Activated CD8-positive, alpha-beta T cell treated with anti-CD3 and anti-CD28 coated beads for 36 hours (primary cell): ENCODE data around the gene NCK2. TPM values are rescaled to one million over a fixed set of nuclear protein-coding genes. Genes with fewer than 3 reads are reported as not detected.

Experiments
- ATAC-seq: fragments of 200-7000 bp; cut with Tn5 transposase; one replicate; pipeline ENCODE4 v1.10.0; 2021; ENCODE audit warnings: mild to moderate bottlenecking, moderate library complexity
- CTCF ChIA-PET: fragments of 350-600 bp; sonication (Branson Sonifier 250); formaldehyde crosslinking; loops from one replicate; lab custom pipeline; 2021; ENCODE audit warnings: antibody characterized with exemption; lab: Charles Lee
- POLR2A ChIA-PET: fragments of 350-600 bp; sonication (Branson Sonifier 250); formaldehyde crosslinking; loops from one replicate; lab custom pipeline; 2021; ENCODE audit warnings: antibody characterized with exemption; lab: Charles Lee
- DNase-seq: peaks from one replicate; pipeline ENCODE4 v3.0.0-alpha.2; 2020
- H3K27ac Mint-ChIP-seq: one replicate; pipeline ENCODE4 v1.8.0; 2021; ENCODE audit warnings: mild to moderate bottlenecking, mixed read lengths
- H3K27me3 Mint-ChIP-seq: one replicate; pipeline ENCODE4 v1.8.0; 2021; ENCODE audit warnings: mixed read lengths
- H3K36me3 Mint-ChIP-seq: one replicate; pipeline ENCODE4 v1.8.0; 2021; ENCODE audit warnings: low read depth, mixed read lengths
- H3K4me1 Mint-ChIP-seq: one replicate; pipeline ENCODE4 v1.8.0; 2021; ENCODE audit warnings: low read depth, mixed read lengths
- H3K4me3 Mint-ChIP-seq: one replicate; pipeline ENCODE4 v1.8.0; 2021; ENCODE audit warnings: mild to moderate bottlenecking, moderate library complexity, mixed read lengths
- H3K9me3 Mint-ChIP-seq: one replicate; pipeline ENCODE4 v1.8.0; 2021; ENCODE audit warnings: mixed read lengths
- intact Hi-C: fragments of 100-400 bp; cut with micrococcal nuclease; formaldehyde crosslinking; loops from one replicate; pipeline ENCODE4 v1.10.0; 2022
- total RNA-seq, 2 experiments: library from RNA; stranded (reverse); gene quantifications; one replicate each; pipeline ENCODE4 v1.2.3, GENCODE V29; 2021
- TF ChIP-seq, protein P1 (sequence below): fragments of 200-600 bp; IDR thresholded peaks from one replicate; pipeline ENCODE4 v1.8.0; 2022; ENCODE audit warnings: antibody characterized with exemption, mild to moderate bottlenecking

The NCK2 gene
- total RNA-seq, 2 experiments from 2014 or later: 68.3 to 69.7 TPM

DNA sequence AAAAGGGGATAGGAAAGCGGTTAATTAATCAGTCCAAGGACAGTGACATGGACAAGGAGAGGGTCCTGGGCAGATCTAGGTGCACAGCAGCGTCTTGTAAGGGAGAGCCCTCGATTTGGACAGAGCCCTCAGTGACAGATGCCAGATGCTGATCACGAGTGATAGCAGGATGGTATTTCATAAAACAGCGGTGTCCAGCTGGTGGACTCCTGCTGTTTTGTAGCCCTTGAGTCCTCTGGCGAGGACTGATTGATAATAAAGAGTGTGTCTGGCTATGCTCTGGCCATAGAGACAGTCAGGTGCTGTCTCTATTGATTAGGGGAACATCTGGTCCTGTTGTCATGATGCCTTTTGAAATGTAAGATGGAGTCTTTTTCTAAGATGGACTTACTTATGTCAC, 180.7 kb downstream of the NCK2 start:
- intact Hi-C loops: loop anchor here (5.0 kb wide), 2 partner anchors 48 to 128 kb away; no protein-coding TSS in a partner anchor
- CTCF ChIA-PET: interaction anchor here (3.6 kb wide), 1 partner anchor 9 kb away, joined by 14 read pairs; no protein-coding TSS in a partner anchor

DNA sequence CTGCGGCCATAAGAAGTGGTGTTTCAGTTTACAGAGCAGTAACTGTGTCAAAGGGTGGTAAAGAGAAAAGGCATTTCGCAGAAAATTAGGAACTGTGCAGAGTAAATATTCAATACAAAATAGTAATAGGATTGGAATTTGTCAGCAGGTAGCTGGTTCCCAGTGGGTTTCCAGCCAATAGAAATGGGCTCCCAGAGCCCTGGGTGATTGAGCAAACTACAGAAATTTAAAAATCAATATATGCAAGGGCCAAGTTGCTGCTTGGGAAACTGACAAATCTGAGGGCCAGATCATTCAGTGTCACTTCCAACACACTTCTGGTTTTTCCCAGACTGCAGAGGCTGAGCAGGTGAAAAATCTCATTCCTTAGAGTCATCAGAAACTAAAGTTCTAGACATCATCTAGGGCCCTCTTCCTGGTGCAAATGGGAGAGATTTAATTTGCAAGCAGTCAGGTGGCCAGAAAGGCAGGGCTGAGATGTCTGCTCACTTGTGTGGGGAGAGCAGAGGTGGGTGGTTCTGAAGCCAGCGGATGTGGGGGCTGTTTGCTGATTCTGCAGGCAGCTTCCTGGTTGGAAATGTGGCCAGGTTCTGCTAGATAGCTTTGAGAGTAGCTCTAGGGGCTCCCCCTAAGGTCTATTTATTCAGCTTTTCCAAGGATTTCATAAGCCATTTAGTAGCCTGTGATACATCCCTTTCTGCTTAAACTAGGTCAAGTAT, 182.4 kb downstream of the NCK2 start:
- TF ChIP-seq, protein P1, sequence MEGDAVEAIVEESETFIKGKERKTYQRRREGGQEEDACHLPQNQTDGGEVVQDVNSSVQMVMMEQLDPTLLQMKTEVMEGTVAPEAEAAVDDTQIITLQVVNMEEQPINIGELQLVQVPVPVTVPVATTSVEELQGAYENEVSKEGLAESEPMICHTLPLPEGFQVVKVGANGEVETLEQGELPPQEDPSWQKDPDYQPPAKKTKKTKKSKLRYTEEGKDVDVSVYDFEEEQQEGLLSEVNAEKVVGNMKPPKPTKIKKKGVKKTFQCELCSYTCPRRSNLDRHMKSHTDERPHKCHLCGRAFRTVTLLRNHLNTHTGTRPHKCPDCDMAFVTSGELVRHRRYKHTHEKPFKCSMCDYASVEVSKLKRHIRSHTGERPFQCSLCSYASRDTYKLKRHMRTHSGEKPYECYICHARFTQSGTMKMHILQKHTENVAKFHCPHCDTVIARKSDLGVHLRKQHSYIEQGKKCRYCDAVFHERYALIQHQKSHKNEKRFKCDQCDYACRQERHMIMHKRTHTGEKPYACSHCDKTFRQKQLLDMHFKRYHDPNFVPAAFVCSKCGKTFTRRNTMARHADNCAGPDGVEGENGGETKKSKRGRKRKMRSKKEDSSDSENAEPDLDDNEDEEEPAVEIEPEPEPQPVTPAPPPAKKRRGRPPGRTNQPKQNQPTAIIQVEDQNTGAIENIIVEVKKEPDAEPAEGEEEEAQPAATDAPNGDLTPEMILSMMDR: no peak
- H3K4me1 Mint-ChIP-seq: peaks cover 70% of the 10 kb centered on the region
- intact Hi-C loops: loop anchor here (5.0 kb wide), 2 partner anchors 50 to 130 kb away; no protein-coding TSS in a partner anchor
- H3K9me3 Mint-ChIP-seq: peaks cover 5% of the 10 kb centered on the region
- H3K36me3 Mint-ChIP-seq: peaks cover 3% of the 10 kb centered on the region
- H3K4me3 Mint-ChIP-seq: no peak overlapping the region
- ATAC-seq (peak; percentile 84), DNase-seq (peak; percentile 86)
- ChIA-PET CTCF (interaction anchor here (1.3 kb wide), 2 partner anchors 8 to 160 kb away, joined by 3 read pairs; no protein-coding TSS in a partner anchor), POLR2A (interaction anchor here (0.7 kb wide), 1 partner anchor 53 kb away, joined by 3 read pairs; no protein-coding TSS in a partner anchor)
- H3K27ac Mint-ChIP-seq: peak overlapping the region; percentile 83
- H3K27me3 Mint-ChIP-seq: no peaks in the 10 kb centered on the region

More for the DNA sequence above, 180.7 kb downstream of the NCK2 start:
- ATAC-seq (no peak), DNase-seq (no peak)
- POLR2A ChIA-PET: no interaction called here
- H3K4me3 Mint-ChIP-seq: no peak overlapping the region
- H3K4me1 Mint-ChIP-seq: peaks cover 65% of the 10 kb centered on the region
- no peak overlapping the region for H3K27ac Mint-ChIP-seq
- H3K36me3 Mint-ChIP-seq: peaks cover 12% of the 10 kb centered on the region
- no peaks in the 10 kb centered on the region for H3K27me3 Mint-ChIP-seq
- peaks cover 17% of the 10 kb centered on the region for H3K9me3 Mint-ChIP-seq
- TF ChIP-seq, protein P1: no peak

GRCh38 chr2:105928086-105928485, 183.4 kb downstream of the NCK2 start:
- DNase-seq (no peak), ATAC-seq (no peak)
- CTCF ChIA-PET: interaction anchor here (1.3 kb wide), 1 partner anchor 9 kb away, joined by 3 read pairs; no protein-coding TSS in a partner anchor
- Mint-ChIP-seq H3K27me3 (no peaks in the 10 kb centered on the region), H3K4me1 (peaks cover 73% of the 10 kb centered on the region), H3K27ac (peak overlapping the region; percentile 83), H3K36me3 (peaks cover 2% of the 10 kb centered on the region), H3K4me3 (no peak overlapping the region), H3K9me3 (no peaks in the 10 kb centered on the region)
- POLR2A ChIA-PET: interaction anchor here (0.6 kb wide), 1 partner anchor 370 kb away, joined by 3 read pairs; no protein-coding TSS in a partner anchor
- intact Hi-C loops: loop anchor here (5.0 kb wide), 2 partner anchors 51 to 131 kb away; no protein-coding TSS in a partner anchor
- TF ChIP-seq, protein P1: no peak

- intact Hi-C loops: loop anchor here (5.0 kb wide), 2 partner anchors 51 to 131 kb away; no protein-coding TSS in a partner anchor
- Mint-ChIP-seq H3K27me3 (no peaks in the 10 kb centered on the region), H3K36me3 (peaks cover 2% of the 10 kb centered on the region), H3K9me3 (no peaks in the 10 kb centered on the region), H3K4me1 (peaks cover 69% of the 10 kb centered on the region), H3K27ac (peak overlapping the region; percentile 83), H3K4me3 (no peak overlapping the region)
- DNase-seq (no peak), ATAC-seq (no peak)
- ChIA-PET POLR2A (interaction anchor here (0.6 to 1.9 kb wide), 3 partner anchors 27 to 370 kb away, joined by 3 to 9 read pairs (median 3); no protein-coding TSS in a partner anchor), CTCF (interaction anchor here (0.8 to 1.7 kb wide), 3 partner anchors 8 to 138 kb away, joined by 3 to 4 read pairs (median 3); no protein-coding TSS in a partner anchor)
- TF ChIP-seq, protein P1: no peak
Measured at GRCh38 chr2:105928563-105928962, 183.9 kb downstream of the NCK2 start.
